Ascending aorta (tissue), 2 donors: ENCODE measurements around the gene COA5. TPM values are rescaled to one million over a fixed set of nuclear protein-coding genes. Genes with fewer than 3 reads are reported as not detected.
A peak's percentile ranks its signal among the peaks of the same experiment; 100 is the strongest.

Experiments used
- DNase-seq, 2 donors: peaks; one replicate each; pipeline ENCODE4 v3.0.0-alpha.2; 2019; ENCODE audit warnings: low spot score in 2 of 2
- H3K27ac ChIP-seq, 2 donors: fragments of 200-600 bp; sonication (generic); one replicate each; pipeline ENCODE4 v1.5.1; 2016 to 2017; ENCODE audit warnings: mild to moderate bottlenecking in 1 of 2
- H3K27me3 ChIP-seq: fragments of 200-600 bp; sonication (generic); one replicate; pipeline ENCODE4 v1.5.1; 2017
- H3K36me3 ChIP-seq, 2 donors: fragments of 200-600 bp; sonication (generic); one replicate each; pipeline ENCODE4 v1.5.1; 2016
- H3K4me1 ChIP-seq, 2 donors: fragments of 200-600 bp; sonication (generic); one replicate each; pipeline ENCODE4 v1.5.1; 2016 to 2017; ENCODE audit warnings: mild to moderate bottlenecking in 1 of 2
- H3K4me3 ChIP-seq, 2 donors: fragments of 200-600 bp; sonication (generic); one replicate each; pipeline ENCODE4 v1.5.1; 2016 to 2017; ENCODE audit warnings: mild to moderate bottlenecking in 1 of 2
- H3K9me3 ChIP-seq, 2 donors: fragments of 200-600 bp; sonication (generic); one replicate each; pipeline ENCODE4 v1.5.1; 2016
- intact Hi-C: fragments of 100-400 bp; cut with DNase I; formaldehyde crosslinking; loops from one replicate; pipeline ENCODE4 v1.15.1; 2023
- total RNA-seq: library from RNA; depleted of rRNA; stranded (reverse); fragments of >200 nt; gene quantifications from one replicate; pipeline ENCODE4 v1.1.0, GENCODE V29; 2016
- TF ChIP-seq, protein P1 (sequence below), 3 experiments: fragments of 200-600 bp in 2 of 3; fragments of 450-650 bp in 1 of 3; sonication (generic) in 2 of 3; IDR thresholded peaks; one replicate each; pipeline ENCODE4 v1.5.1; 2016 to 2019; ENCODE audit warnings: antibody characterized with exemption in 3 of 3, mild to moderate bottlenecking in 1 of 3, moderate library complexity in 1 of 3

Gene COA5
- total RNA-seq, 1 donor from 2014 or later: 86.3 TPM

GRCh38 chr2:98576666-98577312 lies 31.5 kb downstream of the COA5 start:
- Histone ChIP-seq H3K27me3 (no peaks in the 10 kb centered on the region), H3K9me3 (no peaks in the 10 kb centered on the region), H3K4me1 (no peaks in the 10 kb centered on the region), H3K4me3 (no peak overlapping the region), H3K36me3 (peaks cover 34 to 60% of the 10 kb centered on the region in 2 donors), H3K27ac (no peak overlapping the region)
- DNase-seq: no peak
- TF ChIP-seq, protein P1, sequence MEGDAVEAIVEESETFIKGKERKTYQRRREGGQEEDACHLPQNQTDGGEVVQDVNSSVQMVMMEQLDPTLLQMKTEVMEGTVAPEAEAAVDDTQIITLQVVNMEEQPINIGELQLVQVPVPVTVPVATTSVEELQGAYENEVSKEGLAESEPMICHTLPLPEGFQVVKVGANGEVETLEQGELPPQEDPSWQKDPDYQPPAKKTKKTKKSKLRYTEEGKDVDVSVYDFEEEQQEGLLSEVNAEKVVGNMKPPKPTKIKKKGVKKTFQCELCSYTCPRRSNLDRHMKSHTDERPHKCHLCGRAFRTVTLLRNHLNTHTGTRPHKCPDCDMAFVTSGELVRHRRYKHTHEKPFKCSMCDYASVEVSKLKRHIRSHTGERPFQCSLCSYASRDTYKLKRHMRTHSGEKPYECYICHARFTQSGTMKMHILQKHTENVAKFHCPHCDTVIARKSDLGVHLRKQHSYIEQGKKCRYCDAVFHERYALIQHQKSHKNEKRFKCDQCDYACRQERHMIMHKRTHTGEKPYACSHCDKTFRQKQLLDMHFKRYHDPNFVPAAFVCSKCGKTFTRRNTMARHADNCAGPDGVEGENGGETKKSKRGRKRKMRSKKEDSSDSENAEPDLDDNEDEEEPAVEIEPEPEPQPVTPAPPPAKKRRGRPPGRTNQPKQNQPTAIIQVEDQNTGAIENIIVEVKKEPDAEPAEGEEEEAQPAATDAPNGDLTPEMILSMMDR (IDR thresholded peaks at IDR 0.05): no peak
- intact Hi-C loops: no loop called here

GRCh38 chr2:98573426-98573825 lies 34.9 kb downstream of the COA5 start:
- TF ChIP-seq, protein P1 (IDR thresholded peaks at IDR 0.05): no peak
- Histone ChIP-seq H3K4me3 (no peak overlapping the region), H3K27me3 (no peaks in the 10 kb centered on the region), H3K27ac (no peak overlapping the region), H3K4me1 (no peaks in the 10 kb centered on the region), H3K9me3 (no peaks in the 10 kb centered on the region), H3K36me3 (peaks cover 49 to 61% of the 10 kb centered on the region in 2 donors)
- no peak for DNase-seq
- intact Hi-C loops: no loop called here

- TF ChIP-seq, protein P1 (IDR thresholded peaks at IDR 0.05): no peak
- no peaks in the 10 kb centered on the region for H3K27me3 ChIP-seq
Observed at GRCh38 chr2:98572676-98573075, 35.6 kb downstream of the COA5 start.

GRCh38 chr2:98572211-98572610 lies 36.1 kb downstream of the COA5 start:
- peak in 1 of 2 donors; percentile 21 for DNase-seq

More at GRCh38 chr2:98572676-98573075, 35.6 kb downstream of the COA5 start:
- DNase-seq: peak in 1 of 2 donors; percentile 9
- Histone ChIP-seq H3K27ac (no peak overlapping the region), H3K4me3 (no peak overlapping the region), H3K9me3 (no peaks in the 10 kb centered on the region), H3K36me3 (peaks cover 55% of the 10 kb centered on the region in 2 donors), H3K4me1 (no peaks in the 10 kb centered on the region)
- intact Hi-C loops: no loop called here

GRCh38 chr2:98571796-98572195 lies 36.5 kb downstream of the COA5 start:
- Histone ChIP-seq H3K9me3 (no peaks in the 10 kb centered on the region), H3K27me3 (no peaks in the 10 kb centered on the region), H3K4me3 (no peak overlapping the region), H3K27ac (no peak overlapping the region), H3K36me3 (peaks cover 48 to 53% of the 10 kb centered on the region in 2 donors), H3K4me1 (no peaks in the 10 kb centered on the region)
- peak in 1 of 2 donors; percentile 52 for DNase-seq
- intact Hi-C loops: no loop called here
- TF ChIP-seq, protein P1 (IDR thresholded peaks at IDR 0.05): no peak

More at GRCh38 chr2:98572211-98572610, 36.1 kb downstream of the COA5 start:
- no peak overlapping the region for H3K4me3 ChIP-seq
- no peak overlapping the region for H3K27ac ChIP-seq
- no peaks in the 10 kb centered on the region for H3K27me3 ChIP-seq
- intact Hi-C loops: no loop called here
- H3K36me3 ChIP-seq: peaks cover 50 to 54% of the 10 kb centered on the region in 2 donors
- TF ChIP-seq, protein P1 (IDR thresholded peaks at IDR 0.05): no peak
- H3K4me1 ChIP-seq: no peaks in the 10 kb centered on the region
- no peaks in the 10 kb centered on the region for H3K9me3 ChIP-seq
